Right ventricle myocardium inferior (tissue), 1 donor: ENCODE data around the gene C5orf15. TPM values are rescaled to one million over a fixed set of nuclear protein-coding genes. Genes with fewer than 3 reads are reported as not detected.

ENCODE experiments used
- ATAC-seq: fragments of 200-7000 bp; cut with Tn5 transposase; one replicate; pipeline ENCODE4 v1.9.1; 2020; ENCODE audit warnings: mild to moderate bottlenecking, moderate library complexity
- DNase-seq: peaks from one replicate; pipeline ENCODE4 v3.0.0; 2021; ENCODE audit errors: missing footprints
- intact Hi-C: fragments of 100-400 bp; cut with DNase I; formaldehyde crosslinking; loops from one replicate; pipeline ENCODE4 v1.11.0; 2022
- total RNA-seq: library from RNA; stranded (reverse); fragmentation: NEBNext Ultra II Directional; extraction: Animal tissue kit (Norgen Biotek cat#: 25700); gene quantifications from one replicate; pipeline ENCODE4 v1.2.1, GENCODE V29; 2021
- donor health status: DM: no; HTN: yes; CAD: no; lungs with severe emphysema.

C5orf15 gene
- total RNA-seq, 1 donor from 2014 or later, result 34.1 TPM

GRCh38 chr5:133931546-133931945, 36.9 kb downstream of the C5orf15 start:
- no peak for DNase-seq
- intact Hi-C loops, result no loop called here
- no peak for ATAC-seq

- intact Hi-C loops, result no loop called here
- no peak for ATAC-seq
Measured at GRCh38 chr5:133930813-133931090, 37.7 kb downstream of the C5orf15 start.

DNA sequence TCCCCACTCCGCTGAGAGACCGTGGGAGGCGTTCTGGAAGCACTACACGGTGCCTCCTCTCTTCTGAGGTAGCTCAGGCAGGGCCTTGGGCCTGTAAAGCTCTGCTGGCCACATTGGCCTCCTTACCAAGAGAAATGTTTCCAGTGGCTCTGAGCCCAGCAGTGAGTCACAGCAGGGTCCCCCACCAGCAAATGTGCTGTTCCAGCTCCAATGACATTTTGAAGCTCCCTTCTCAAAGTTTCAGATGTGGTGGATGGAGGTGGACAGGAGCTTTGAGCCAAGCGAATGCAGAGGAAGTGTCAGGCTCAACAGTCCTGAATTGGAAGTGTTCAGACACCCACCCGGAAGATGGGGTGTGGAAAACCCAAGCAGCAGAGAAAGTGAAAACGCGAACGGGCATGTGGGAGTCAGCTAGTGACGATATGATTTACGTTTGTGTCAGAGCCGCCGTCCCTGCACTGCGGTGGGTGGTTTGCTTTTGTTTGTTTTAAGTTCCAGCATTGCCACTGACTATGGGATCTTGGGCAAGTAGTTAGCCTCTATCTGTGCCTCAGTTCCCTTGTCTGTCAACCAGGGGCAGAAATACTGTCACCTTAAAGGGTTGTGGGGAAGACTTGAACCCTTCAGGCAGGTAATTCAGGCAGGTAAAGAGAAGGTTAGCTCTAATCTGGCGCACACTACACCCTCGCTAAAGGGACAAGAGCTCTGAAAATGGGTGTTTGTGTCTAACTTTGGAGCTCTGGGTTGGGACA, 38.2 kb downstream of the C5orf15 start:
- no peak for ATAC-seq
- no peak for DNase-seq
- intact Hi-C loops, result no loop called here

More at GRCh38 chr5:133930813-133931090, 37.7 kb downstream of the C5orf15 start:
- DNase-seq, result no peak

GRCh38 chr5:133928587-133929393, 39.6 kb downstream of the C5orf15 start:
- ATAC-seq (no peak), DNase-seq (no peak)
- intact Hi-C loops, result no loop called here

DNA sequence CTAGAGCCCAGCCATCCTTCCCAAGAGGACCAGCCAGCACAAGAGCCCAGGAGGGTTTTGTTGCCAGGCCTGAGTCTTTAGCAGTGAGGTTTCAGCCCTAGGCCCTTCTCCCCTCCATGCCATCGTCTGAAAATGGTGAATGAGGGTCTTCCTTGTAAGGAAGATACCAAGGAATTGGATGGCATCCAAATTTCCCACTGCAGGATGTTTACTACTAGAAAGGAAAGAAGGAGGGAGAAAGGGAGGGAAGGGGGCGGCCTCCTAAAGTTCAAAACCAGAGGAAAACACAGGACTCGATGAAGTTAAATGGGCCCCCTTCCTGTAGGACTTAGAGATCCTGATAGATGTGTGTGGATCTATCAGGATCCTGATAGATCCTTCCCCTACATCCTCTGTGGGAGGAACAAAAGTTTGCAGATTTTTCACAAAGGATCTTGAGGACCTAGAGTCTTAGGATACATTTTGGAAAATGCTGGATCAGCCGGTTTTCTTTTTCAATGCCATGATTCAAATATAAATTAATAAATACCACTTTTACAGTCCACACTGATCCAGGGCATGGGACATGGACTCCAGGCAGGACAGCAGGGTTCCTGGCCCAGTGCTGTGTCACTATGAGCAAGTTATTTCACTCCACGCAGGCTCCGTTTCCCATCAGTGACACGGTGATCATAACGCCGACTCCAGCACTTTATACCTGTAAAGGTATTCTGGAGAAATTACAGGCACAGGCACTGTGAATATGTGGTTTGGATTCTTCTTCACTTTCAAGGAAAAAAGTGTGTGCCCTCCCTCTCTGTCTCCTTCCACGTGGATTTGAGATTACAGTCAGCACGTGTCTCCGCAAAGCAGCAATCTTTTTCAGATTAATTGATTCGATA, 40.9 kb downstream of the C5orf15 start:
- intact Hi-C loops, result no loop called here
- DNase-seq, result no peak
- no peak for ATAC-seq

DNA sequence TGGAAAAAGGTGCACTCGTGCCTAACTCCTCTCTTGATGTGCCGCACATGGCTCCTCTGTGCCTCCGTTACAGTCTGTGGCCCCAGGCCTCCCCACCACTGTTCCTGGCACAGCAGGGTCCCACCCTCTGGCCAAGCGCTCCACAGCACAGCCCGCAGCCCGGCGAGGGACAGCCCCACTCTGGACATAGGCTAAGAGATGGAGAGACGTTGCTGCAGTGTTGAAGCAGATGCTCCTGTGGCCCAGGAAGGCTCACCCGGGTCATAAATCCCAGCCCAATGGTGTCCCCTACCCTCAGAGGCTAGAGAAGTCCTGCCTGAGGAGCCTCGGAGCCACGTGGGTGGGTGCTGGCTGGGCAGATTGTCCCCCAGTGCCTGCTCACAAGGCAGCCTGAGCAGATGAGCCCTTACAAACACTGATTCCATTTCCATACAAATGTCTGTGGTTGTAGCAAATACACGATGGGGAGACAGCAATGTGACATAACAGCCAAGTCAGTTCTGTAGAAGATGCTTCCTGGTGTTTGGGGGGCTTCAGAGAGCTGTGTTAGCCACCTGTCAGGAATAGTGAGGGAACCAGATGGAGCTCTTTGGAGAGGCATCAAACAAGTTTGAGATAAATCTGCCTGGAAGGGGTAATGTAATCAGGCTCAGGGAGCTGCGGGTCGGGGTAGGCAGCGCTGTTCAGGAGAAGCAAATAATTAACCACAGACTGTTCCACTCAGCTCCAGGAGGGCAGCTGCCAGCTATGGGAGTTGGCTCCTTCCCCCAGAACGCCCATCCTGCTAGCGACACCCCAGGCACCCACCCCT, 41.7 kb downstream of the C5orf15 start:
- no peak for DNase-seq
- intact Hi-C loops, result no loop called here
- no peak for ATAC-seq

DNA sequence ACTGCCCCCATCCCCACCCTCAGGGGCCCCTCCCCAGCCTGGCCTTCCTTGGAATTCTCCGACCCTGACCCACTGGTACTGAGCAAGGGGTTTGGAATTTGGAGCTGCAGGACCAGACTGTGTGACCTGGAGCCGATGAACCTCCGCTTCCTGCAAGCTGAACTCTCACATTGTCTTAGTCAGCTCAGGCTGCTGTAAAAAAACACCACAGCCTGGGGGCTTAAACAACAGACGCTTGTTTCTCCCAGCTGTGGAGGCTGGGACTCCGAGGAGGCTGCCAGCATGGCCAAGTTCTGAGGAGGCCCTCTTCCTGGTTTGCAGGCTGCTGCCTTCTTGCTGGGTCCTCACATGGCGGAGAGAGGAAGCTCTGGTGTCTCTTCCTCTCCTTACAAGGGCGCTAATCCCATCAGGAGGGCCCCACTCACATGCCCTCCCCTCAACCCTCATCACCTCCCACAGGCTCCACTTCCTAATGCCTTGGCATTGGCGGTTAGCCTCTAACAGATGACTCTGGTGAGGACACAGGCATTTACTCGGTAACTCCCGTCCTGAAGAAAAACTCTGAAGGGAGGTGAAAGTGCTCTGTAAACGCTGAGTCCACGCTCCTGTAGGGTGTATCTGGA, 42.4 kb downstream of the C5orf15 start:
- intact Hi-C loops, result no loop called here
- DNase-seq (no peak), ATAC-seq (no peak)

DNA sequence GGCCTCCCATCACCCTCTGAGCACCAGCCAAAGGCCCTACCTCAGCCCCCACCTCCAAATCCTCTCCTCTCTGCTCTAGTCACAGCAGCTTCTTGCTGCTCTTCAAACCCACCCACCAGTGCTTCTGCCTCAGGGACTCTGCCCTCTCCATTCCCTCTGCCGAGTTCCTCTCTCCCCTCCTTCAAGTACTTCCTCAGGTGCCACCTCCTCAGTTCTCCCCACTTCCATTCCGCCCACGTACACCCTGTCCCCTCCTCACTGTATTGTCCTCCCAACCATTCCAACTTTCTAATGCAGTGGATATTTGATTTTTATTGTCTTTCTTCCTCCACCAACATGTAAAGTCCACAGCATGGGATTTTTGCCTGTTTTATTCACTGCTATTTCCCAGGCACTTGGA, 43.2 kb downstream of the C5orf15 start:
- DNase-seq (no peak), ATAC-seq (no peak)
- intact Hi-C loops, result no loop called here

- no peak for ATAC-seq
- no peak for DNase-seq
- intact Hi-C loops, result no loop called here
Measured at GRCh38 chr5:133924221-133924920, 44.1 kb downstream of the C5orf15 start.

- no peak for ATAC-seq
- intact Hi-C loops, result no loop called here
- no peak for DNase-seq
Measured at GRCh38 chr5:133921979-133922378, 46.4 kb downstream of the C5orf15 start.

GRCh38 chr5:133921069-133921468, 47.4 kb downstream of the C5orf15 start:
- DNase-seq (no peak), ATAC-seq (no peak)
- intact Hi-C loops, result no loop called here

GRCh38 chr5:133919148-133920136, 49.0 kb downstream of the C5orf15 start:
- ATAC-seq (peak; percentile 46), DNase-seq (no peak)
- intact Hi-C loops, result no loop called here

- ATAC-seq, result no peak
Measured at GRCh38 chr5:133918731-133919130, 49.7 kb downstream of the C5orf15 start.

GRCh38 chr5:133918316-133918715, 50.1 kb downstream of the C5orf15 start:
- intact Hi-C loops, result no loop called here
- DNase-seq (no peak), ATAC-seq (no peak)

More at GRCh38 chr5:133918731-133919130, 49.7 kb downstream of the C5orf15 start:
- DNase-seq, result no peak
- intact Hi-C loops, result no loop called here

DNA sequence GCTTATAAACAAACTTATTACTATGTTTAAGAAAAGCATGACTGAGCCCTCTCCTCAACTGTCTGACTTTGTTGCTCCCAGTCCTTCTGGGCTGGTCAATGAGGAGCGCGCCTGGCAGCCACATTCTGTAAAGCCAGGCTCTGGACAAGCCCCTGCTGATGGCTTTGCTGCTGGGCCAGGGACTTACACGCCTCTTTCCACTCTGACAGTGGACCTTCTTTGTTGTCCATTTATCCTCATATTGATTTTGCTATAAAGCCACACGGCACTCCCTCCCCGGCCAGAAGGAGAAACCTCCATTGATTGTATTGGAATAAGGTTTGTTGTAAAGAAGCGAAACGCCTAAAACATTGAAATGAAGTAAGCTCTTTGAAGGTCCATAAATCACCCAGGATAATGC, 50.6 kb downstream of the C5orf15 start:
- ATAC-seq (no peak), DNase-seq (no peak)
- intact Hi-C loops, result no loop called here

DNA sequence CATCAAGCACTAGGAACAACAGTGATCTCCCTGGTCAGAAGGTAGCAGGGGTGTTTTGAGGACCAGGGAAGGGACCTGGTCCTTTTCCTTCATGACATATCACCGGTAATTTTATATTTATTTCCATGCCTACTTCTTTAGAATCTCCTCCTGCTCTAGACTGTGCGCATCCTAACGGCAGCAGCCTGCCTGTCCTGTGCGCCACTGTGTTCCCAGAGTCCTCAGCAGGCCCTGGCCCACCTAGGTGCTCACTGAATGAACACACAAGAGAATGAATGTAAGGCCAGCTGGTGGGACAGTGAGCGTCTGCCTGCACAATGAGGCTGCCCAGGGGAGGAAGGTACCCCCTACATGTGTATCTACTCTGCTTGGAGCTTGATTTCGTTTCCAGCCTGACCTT, 51.5 kb downstream of the C5orf15 start:
- ATAC-seq, result no peak
- DNase-seq, result no peak
- intact Hi-C loops, result no loop called here

GRCh38 chr5:133916479-133916878, 51.9 kb downstream of the C5orf15 start:
- intact Hi-C loops, result no loop called here

More at GRCh38 chr5:133916479-133916878, 51.9 kb downstream of the C5orf15 start:
- no peak for DNase-seq
- ATAC-seq, result no peak
